Measurements from ENCODE around the gene SEC63.

- no peak for TF ChIP-seq CHD1 (IDR thresholded peaks at IDR 0.05; ENCODE audit: low read depth, low read length)
- TF ChIP-seq RAD21 (IDR thresholded peaks at IDR 0.05; ENCODE audit: low read length), result no peak
- TF ChIP-seq CTCF (conservative IDR thresholded peaks at IDR 0.05; ENCODE audit: low read depth, low read length), result no peak
- TF ChIP-seq ELK1 (IDR thresholded peaks at IDR 0.05; ENCODE audit: borderline replicate concordance, low read depth, low read length), result no peak
- TF ChIP-seq NFE2L2 (IDR thresholded peaks at IDR 0.05; ENCODE audit: low read depth, low read length), result no peak
- no peak for TF ChIP-seq SMC3 (IDR thresholded peaks at IDR 0.05; ENCODE audit: low read depth, low read length)
Observed at GRCh38 chr6:107894809-107895396, 63.1 kb downstream of the SEC63 start.
